HepG2 (cell line): ENCODE results near the gene AGBL3.

ENCODE experiments used
- HNRNPUL1 ChIP-seq: fragments of 200-400 bp; formaldehyde crosslinking; IDR thresholded peaks from 2 replicates; pipeline ENCODE4 v1.6.1; 2017; ENCODE audit warnings: low read depth, mild to moderate bottlenecking, low read length, moderate library complexity
- POLR2AphosphoS5 ChIP-seq: IDR thresholded peaks from 2 replicates; pipeline ENCODE4 v1.6.1; 2012; ENCODE audit warnings: low read depth, low read length
- TF ChIP-seq, protein P1 (sequence below): sonication (generic); formaldehyde crosslinking; IDR thresholded peaks from 2 replicates; pipeline ENCODE4 v1.5.0; 2020; ENCODE audit warnings: mild to moderate bottlenecking, missing genetic modification reagents, moderate library complexity
- TF ChIP-seq, protein P2 (sequence below): sonication (generic); formaldehyde crosslinking; IDR thresholded peaks from 2 replicates; pipeline ENCODE4 v1.4.0; 2020; ENCODE audit warnings: missing genetic modification reagents

DNA sequence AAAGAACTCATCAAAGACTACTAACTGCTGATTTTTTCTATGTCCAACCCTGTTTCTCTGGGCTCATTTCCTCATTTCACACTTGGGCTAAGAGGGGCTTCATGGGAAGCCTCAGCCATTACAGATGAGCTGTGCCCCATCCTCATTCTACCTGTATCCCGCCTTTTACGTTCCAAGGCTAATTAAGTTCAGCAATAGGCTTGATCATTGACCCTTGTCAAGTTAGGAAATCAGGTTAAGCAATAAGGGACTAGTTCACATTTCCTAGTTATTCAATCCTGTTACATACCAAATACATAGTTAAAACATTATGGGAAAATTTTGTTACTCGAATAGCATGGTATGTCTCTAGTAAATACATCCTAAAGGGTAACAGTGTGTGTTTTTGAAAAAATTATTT is 29.3 kb upstream of the AGBL3 start:
- TF ChIP-seq, protein P1, sequence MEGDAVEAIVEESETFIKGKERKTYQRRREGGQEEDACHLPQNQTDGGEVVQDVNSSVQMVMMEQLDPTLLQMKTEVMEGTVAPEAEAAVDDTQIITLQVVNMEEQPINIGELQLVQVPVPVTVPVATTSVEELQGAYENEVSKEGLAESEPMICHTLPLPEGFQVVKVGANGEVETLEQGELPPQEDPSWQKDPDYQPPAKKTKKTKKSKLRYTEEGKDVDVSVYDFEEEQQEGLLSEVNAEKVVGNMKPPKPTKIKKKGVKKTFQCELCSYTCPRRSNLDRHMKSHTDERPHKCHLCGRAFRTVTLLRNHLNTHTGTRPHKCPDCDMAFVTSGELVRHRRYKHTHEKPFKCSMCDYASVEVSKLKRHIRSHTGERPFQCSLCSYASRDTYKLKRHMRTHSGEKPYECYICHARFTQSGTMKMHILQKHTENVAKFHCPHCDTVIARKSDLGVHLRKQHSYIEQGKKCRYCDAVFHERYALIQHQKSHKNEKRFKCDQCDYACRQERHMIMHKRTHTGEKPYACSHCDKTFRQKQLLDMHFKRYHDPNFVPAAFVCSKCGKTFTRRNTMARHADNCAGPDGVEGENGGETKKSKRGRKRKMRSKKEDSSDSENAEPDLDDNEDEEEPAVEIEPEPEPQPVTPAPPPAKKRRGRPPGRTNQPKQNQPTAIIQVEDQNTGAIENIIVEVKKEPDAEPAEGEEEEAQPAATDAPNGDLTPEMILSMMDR (CRISPR knock-in tag) = no peak
- no peak for TF ChIP-seq POLR2AphosphoS5
- no peak for TF ChIP-seq HNRNPUL1
- TF ChIP-seq, protein P2, sequence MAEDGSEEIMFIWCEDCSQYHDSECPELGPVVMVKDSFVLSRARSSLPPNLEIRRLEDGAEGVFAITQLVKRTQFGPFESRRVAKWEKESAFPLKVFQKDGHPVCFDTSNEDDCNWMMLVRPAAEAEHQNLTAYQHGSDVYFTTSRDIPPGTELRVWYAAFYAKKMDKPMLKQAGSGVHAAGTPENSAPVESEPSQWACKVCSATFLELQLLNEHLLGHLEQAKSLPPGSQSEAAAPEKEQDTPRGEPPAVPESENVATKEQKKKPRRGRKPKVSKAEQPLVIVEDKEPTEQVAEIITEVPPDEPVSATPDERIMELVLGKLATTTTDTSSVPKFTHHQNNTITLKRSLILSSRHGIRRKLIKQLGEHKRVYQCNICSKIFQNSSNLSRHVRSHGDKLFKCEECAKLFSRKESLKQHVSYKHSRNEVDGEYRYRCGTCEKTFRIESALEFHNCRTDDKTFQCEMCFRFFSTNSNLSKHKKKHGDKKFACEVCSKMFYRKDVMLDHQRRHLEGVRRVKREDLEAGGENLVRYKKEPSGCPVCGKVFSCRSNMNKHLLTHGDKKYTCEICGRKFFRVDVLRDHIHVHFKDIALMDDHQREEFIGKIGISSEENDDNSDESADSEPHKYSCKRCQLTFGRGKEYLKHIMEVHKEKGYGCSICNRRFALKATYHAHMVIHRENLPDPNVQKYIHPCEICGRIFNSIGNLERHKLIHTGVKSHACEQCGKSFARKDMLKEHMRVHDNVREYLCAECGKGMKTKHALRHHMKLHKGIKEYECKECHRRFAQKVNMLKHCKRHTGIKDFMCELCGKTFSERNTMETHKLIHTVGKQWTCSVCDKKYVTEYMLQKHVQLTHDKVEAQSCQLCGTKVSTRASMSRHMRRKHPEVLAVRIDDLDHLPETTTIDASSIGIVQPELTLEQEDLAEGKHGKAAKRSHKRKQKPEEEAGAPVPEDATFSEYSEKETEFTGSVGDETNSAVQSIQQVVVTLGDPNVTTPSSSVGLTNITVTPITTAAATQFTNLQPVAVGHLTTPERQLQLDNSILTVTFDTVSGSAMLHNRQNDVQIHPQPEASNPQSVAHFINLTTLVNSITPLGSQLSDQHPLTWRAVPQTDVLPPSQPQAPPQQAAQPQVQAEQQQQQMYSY (CRISPR knock-in tag) = no peak
